ENCODE measurements around the gene BNIP3.

DNA sequence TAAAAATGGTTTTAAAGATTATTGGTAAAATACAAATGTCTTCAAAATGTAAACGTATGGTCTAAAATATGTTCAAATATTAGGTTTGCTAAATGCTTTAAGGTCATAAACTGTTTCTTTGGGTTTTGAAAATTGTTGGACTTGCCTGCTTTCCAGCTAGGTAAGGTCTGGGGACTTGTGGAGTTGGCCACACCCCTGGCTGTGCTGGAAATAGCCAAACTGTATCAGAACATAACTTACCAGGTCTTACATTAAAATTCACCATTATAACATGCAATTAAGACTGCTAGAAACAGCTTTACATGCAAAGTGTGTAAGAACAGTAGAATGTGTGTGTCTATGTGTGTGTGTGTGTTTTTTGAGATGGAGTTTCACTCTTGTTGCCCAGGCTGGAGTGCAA lies 29.7 kb upstream of the BNIP3 start:
- TF ChIP-seq ZNF565 (CRISPR knock-in tag; conservative IDR thresholded peaks at IDR 0.05; ENCODE audit: low read depth) (no peak), TCF4 (CRISPR knock-in tag; IDR thresholded peaks at IDR 0.05; ENCODE audit: borderline replicate concordance) (no peak), ZNF8 (CRISPR knock-in tag; IDR thresholded peaks at IDR 0.05) (no peak), ZFP3 (CRISPR knock-in tag; IDR thresholded peaks at IDR 0.05) (no peak), ZC3H10 (CRISPR knock-in tag; IDR thresholded peaks at IDR 0.05) (no peak)
- TF ChIP-seq, protein P1, sequence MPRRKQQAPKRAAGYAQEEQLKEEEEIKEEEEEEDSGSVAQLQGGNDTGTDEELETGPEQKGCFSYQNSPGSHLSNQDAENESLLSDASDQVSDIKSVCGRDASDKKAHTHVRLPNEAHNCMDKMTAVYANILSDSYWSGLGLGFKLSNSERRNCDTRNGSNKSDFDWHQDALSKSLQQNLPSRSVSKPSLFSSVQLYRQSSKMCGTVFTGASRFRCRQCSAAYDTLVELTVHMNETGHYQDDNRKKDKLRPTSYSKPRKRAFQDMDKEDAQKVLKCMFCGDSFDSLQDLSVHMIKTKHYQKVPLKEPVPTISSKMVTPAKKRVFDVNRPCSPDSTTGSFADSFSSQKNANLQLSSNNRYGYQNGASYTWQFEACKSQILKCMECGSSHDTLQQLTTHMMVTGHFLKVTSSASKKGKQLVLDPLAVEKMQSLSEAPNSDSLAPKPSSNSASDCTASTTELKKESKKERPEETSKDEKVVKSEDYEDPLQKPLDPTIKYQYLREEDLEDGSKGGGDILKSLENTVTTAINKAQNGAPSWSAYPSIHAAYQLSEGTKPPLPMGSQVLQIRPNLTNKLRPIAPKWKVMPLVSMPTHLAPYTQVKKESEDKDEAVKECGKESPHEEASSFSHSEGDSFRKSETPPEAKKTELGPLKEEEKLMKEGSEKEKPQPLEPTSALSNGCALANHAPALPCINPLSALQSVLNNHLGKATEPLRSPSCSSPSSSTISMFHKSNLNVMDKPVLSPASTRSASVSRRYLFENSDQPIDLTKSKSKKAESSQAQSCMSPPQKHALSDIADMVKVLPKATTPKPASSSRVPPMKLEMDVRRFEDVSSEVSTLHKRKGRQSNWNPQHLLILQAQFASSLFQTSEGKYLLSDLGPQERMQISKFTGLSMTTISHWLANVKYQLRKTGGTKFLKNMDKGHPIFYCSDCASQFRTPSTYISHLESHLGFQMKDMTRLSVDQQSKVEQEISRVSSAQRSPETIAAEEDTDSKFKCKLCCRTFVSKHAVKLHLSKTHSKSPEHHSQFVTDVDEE (CRISPR knock-in tag; IDR thresholded peaks at IDR 0.05): no peak

Data from SK-N-SH treated with all-trans-retinoic acid at 6 μM for 48 hours (cell line).